Rectal smooth muscle tissue (tissue), 1 donor: Measurements from ENCODE around the gene KCNQ1OT1.

ENCODE experiments used
- H3K27ac ChIP-seq: one replicate; pipeline ENCODE4 v1.7.0; 2013; ENCODE audit warnings: low read depth, low read length, inconsistent platforms
- H3K27me3 ChIP-seq: one replicate; pipeline ENCODE4 v1.7.0; 2013; ENCODE audit warnings: low read length; ENCODE audit not compliant: control insufficient read depth, insufficient read depth
- H3K36me3 ChIP-seq: one replicate; pipeline ENCODE4 v1.7.0; 2013; ENCODE audit warnings: low read length; ENCODE audit not compliant: control insufficient read depth, insufficient read depth
- H3K4me1 ChIP-seq: one replicate; pipeline ENCODE4 v1.7.0; 2013; ENCODE audit warnings: low read length; ENCODE audit not compliant: control insufficient read depth, insufficient read depth
- H3K4me3 ChIP-seq: one replicate; pipeline ENCODE4 v1.7.0; 2013; ENCODE audit warnings: low read length
- H3K9ac ChIP-seq: one replicate; pipeline ENCODE4 v1.7.0; 2013; ENCODE audit warnings: low read length

Gene KCNQ1OT1

GRCh38 chr11:2701230-2701629 lies 1.4 kb upstream of the KCNQ1OT1 start:
- Histone ChIP-seq H3K27me3 (no peaks in the 10 kb centered on the region), H3K4me1 (peaks cover 5% of the 10 kb centered on the region), H3K36me3 (no peaks in the 10 kb centered on the region), H3K27ac (peak overlapping the region; percentile 89), H3K4me3 (no peak overlapping the region), H3K9ac (no peak overlapping the region)

DNA sequence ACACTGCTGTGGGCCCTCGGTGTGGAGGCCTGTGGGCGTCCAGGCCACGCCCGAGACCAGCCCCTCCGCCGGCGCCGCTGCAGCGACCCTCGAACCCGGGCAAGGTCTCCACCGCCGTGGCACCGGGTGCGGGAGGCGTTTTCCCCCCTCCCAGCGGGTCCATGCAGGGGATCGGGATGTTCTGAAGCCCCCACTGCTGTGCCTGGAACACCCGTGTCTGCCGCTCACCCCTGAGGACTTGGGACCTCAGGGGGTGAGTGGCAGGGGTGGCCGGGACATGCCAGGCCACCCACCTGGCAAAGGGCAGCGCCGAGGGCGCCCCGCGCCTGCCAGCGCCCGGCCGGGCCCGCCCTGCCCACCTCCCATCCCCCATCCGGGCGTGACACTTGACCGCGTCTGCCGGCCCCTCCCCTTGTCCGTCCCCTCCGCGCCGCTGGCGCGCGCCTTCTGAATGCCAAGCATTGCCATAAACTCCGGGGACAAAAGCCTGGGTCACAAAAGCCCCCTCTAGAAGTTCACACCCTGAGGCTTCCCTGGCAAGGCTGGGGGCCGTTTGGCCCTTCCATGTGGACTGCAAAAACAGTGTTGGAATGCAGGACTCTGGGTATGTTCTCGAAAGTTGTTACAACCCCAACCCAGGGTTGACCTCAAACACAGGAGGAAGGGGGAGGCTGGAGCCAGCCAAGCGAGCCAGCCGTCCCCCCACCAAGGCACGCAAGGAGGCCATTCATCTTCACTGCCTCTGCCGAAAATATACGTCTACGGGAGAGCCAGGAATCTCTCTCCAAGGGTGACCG lies 819 bp upstream of the KCNQ1OT1 start:
- H3K27ac ChIP-seq, result peak overlapping the region; percentile 89
- H3K36me3 ChIP-seq, result no peaks in the 10 kb centered on the region
- H3K27me3 ChIP-seq, result no peaks in the 10 kb centered on the region
- H3K9ac ChIP-seq, result peak overlapping the region; percentile 75
- H3K4me1 ChIP-seq, result peaks cover 5% of the 10 kb centered on the region
- peak overlapping the region; percentile 71 for H3K4me3 ChIP-seq

GRCh38 chr11:2699185-2699530 lies 636 bp downstream of the KCNQ1OT1 start:
- peaks cover 5% of the 10 kb centered on the region for H3K4me1 ChIP-seq
- no peaks in the 10 kb centered on the region for H3K36me3 ChIP-seq
- H3K9ac ChIP-seq, result peak overlapping the region; percentile 47
- peak overlapping the region; percentile 75 for H3K27ac ChIP-seq
- no peaks in the 10 kb centered on the region for H3K27me3 ChIP-seq
- peak overlapping the region; percentile 81 for H3K4me3 ChIP-seq

DNA sequence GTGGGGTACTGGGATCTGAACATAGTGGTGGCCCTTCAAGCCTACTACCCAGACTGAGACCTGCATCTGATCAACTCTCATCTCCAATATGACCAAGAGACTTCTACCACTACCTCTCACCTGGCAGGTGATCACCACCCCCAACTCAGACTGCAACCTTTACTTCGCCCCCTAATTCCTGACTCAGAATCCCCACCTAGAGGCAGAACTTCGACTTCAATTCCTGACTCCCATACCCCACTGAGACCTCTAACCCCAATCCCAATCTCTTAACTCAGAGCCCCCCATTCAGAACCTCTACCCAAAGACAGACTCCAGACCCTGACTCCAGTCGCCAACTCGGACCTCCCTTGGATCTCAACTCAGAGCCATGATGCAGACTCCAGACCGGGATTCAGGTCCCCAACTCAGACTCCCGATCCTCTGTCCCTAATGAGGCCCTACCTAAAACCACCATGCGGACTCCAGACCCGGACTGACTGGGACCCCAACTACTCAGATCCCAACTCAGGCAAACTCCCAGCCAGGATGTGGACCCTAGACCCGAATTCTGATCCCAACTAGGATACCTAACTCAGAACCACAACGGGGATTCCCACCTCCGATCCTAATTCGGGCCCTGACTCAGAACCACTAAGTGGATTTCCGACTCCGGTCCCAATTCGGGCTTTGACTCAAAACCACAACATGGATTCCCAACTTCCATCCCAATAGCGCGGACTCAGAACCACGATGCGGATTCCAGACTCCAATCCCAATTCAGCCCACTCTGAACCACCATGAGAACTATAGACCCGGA lies 1.2 kb downstream of the KCNQ1OT1 start:
- peaks cover 5% of the 10 kb centered on the region for H3K4me1 ChIP-seq
- no peaks in the 10 kb centered on the region for H3K36me3 ChIP-seq
- H3K9ac ChIP-seq, result peak overlapping the region; percentile 37
- no peaks in the 10 kb centered on the region for H3K27me3 ChIP-seq
- H3K4me3 ChIP-seq, result peak overlapping the region; percentile 81
- H3K27ac ChIP-seq, result peak overlapping the region; percentile 75

GRCh38 chr11:2697866-2698265 lies 1.9 kb downstream of the KCNQ1OT1 start:
- no peaks in the 10 kb centered on the region for H3K27me3 ChIP-seq
- H3K4me1 ChIP-seq, result peaks cover 8% of the 10 kb centered on the region
- no peak overlapping the region for H3K27ac ChIP-seq
- no peaks in the 10 kb centered on the region for H3K36me3 ChIP-seq
- H3K4me3 ChIP-seq, result peak overlapping the region; percentile 81
- no peak overlapping the region for H3K9ac ChIP-seq

- no peak overlapping the region for H3K4me3 ChIP-seq
- H3K27ac ChIP-seq, result no peak overlapping the region
- H3K4me1 ChIP-seq, result peaks cover 9% of the 10 kb centered on the region
- H3K27me3 ChIP-seq, result no peaks in the 10 kb centered on the region
- no peaks in the 10 kb centered on the region for H3K36me3 ChIP-seq
- no peak overlapping the region for H3K9ac ChIP-seq
These were observed 3.3 kb downstream of the KCNQ1OT1 start for GRCh38 chr11:2696455-2696854.

DNA sequence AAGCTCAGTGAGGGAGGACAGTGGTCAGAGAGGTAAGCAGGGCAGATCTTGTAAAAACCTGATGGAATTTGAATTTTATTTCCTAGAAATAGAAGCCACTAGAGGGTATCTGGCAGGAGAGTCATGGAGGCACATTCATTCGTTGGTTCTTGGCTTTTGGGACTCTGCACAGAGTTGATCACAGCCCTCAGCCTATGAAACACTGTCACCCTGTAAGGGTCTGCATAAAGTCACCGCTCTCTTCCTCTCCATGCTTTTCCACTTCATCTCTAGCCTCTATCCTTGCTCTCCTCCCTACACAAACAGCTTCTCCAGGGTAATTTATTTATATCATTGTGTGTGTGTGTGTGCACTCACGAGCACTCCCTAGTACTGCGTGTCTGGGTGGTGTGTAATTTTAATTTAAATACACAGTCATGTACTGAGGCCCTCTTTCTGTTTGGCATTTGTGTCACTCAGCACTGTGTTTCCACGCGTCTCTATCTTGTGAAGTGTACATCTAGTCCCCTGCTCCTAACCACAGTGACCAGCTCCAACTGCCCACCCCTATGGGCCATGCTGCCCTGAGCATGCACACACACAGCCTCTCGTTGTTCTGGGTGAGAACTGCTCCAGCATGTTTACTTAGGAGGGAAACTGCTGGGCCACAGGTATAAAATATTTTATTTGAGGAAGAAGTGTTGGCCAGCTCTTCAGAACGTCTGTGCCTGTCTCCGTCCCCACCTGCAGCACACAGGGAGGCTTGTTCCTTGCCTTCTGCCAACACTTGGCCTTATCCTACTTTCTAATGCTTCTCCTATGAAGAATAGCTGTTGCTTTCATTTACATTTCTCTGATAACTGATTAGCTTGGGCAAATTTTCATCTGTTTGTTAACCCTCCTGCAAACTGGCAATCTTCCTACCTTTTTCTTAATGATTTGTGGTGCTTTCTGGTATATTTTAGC lies 4.5 kb downstream of the KCNQ1OT1 start:
- Histone ChIP-seq H3K9ac (no peak overlapping the region), H3K4me3 (no peak overlapping the region), H3K4me1 (peaks cover 4% of the 10 kb centered on the region), H3K27ac (no peak overlapping the region), H3K36me3 (no peaks in the 10 kb centered on the region), H3K27me3 (no peaks in the 10 kb centered on the region)

DNA sequence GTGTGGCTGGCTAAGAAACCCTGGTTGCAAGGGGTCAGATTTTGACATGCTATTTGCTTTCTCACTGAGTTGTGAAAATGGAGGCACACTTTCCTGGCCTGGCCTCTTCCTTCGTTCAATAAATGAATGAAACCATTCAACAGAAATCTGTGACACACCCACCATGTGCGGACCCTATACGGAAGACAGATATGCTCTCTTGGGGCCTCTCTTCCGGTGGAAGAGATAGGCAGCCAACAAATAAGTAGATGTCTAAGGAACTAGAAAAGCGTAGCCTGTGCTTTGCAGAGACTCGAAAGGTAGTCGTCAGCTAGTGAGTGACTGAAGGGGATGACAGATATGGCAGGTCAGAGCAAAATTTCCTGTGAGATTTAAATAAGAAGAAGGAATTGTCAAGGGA lies 5.3 kb downstream of the KCNQ1OT1 start:
- Histone ChIP-seq H3K27me3 (no peaks in the 10 kb centered on the region), H3K27ac (no peak overlapping the region), H3K9ac (no peak overlapping the region), H3K4me1 (peaks cover 4% of the 10 kb centered on the region), H3K36me3 (no peaks in the 10 kb centered on the region), H3K4me3 (no peak overlapping the region)

- Histone ChIP-seq H3K4me1 (peaks cover 4% of the 10 kb centered on the region), H3K9ac (no peak overlapping the region), H3K36me3 (no peaks in the 10 kb centered on the region), H3K27ac (no peak overlapping the region), H3K27me3 (no peaks in the 10 kb centered on the region), H3K4me3 (no peak overlapping the region)
These were observed 6.2 kb downstream of the KCNQ1OT1 start for GRCh38 chr11:2693271-2694261.

DNA sequence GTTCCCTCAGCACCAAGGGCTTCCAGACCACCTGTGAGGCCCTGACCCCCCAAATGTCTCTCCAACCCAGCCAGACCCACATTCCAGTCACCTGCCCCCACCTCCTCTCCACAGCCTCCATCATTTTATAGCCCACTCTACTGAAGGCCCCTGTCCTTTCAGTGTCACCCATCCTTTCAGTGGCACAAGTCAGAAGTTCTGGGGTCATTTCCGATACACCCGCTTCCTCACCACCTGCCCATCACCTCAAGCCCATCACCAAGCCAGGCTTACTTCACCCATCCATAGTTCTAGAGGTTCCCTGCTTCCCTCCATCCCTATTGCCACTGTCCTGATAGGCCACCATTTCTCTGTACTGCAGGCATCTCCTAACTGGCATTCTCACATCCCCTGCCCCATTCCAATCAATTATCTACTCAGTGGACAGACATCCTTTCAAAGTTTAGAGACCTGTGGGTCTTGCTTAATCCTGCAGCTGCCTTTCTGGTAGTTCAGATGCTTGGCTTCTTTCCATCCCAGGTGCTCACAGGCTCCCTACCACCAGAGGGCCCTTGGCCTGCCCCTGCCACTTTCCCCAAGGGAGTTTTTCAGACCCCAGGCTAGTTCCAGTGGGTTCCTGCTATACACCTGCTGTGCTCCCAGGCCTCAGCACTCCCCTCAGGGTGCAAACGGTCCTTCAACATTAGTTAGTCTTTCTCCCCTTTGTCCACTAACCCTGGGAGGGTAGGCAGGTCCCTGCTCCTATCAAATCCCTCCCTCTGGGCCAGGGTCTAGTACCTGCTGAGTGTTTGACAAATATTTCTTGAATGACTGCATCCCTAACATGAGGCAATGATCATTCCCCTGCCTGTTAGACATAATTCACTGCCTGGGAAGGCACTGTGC lies 7.6 kb downstream of the KCNQ1OT1 start:
- Histone ChIP-seq H3K27ac (no peak overlapping the region), H3K27me3 (no peaks in the 10 kb centered on the region), H3K4me3 (no peak overlapping the region), H3K4me1 (peaks cover 4% of the 10 kb centered on the region), H3K9ac (no peak overlapping the region), H3K36me3 (no peaks in the 10 kb centered on the region)

GRCh38 chr11:2691355-2691761 lies 8.4 kb downstream of the KCNQ1OT1 start:
- H3K4me1 ChIP-seq, result peaks cover 4% of the 10 kb centered on the region
- H3K36me3 ChIP-seq, result no peaks in the 10 kb centered on the region
- H3K27ac ChIP-seq, result no peak overlapping the region
- no peak overlapping the region for H3K4me3 ChIP-seq
- no peaks in the 10 kb centered on the region for H3K27me3 ChIP-seq
- no peak overlapping the region for H3K9ac ChIP-seq
